GM23248 (cell line): Measurements from ENCODE around the gene SLTM.

ENCODE experiments used
- EZH2 ChIP-seq: fragments of 200-600 bp; sonication (generic); IDR thresholded peaks from 2 replicates; pipeline ENCODE4 v1.6.1; 2018; ENCODE audit warnings: antibody characterized with exemption, mild to moderate bottlenecking; ENCODE audit not compliant: insufficient read depth, poor library complexity, severe bottlenecking
- EZH2phosphoT487 ChIP-seq: fragments of 200-600 bp; sonication (generic); IDR thresholded peaks from 2 replicates; pipeline ENCODE4 v1.6.1; 2018; ENCODE audit warnings: antibody characterized with exemption, moderate library complexity, mild to moderate bottlenecking, low read depth; ENCODE audit not compliant: insufficient read depth

GRCh38 chr15:58923284-58923683, 10.2 kb downstream of the SLTM start:
- TF ChIP-seq EZH2, result no peak
- TF ChIP-seq EZH2phosphoT487, result no peak
